H9 (cell line): ENCODE data around the gene NANOS3. TPM values are rescaled to one million over a fixed set of nuclear protein-coding genes. Genes with fewer than 3 reads are reported as not detected.

Experiments
- DNase-seq: peaks from one replicate; pipeline ENCODE4 v3.0.0-alpha.2; 2017
- H2AFZ ChIP-seq: one replicate; pipeline ENCODE4 v1.6.1; 2013; ENCODE audit warnings: mild to moderate bottlenecking, low read length, control low read depth, moderate library complexity
- H2AK5ac ChIP-seq: 2 replicates; pipeline ENCODE4 v1.6.1; 2013; ENCODE audit warnings: low read length, control low read depth, mixed read lengths; ENCODE audit not compliant: insufficient read length
- H2BK120ac ChIP-seq: one replicate; pipeline ENCODE4 v1.6.1; 2013; ENCODE audit warnings: low read depth, mild to moderate bottlenecking, low read length, control low read depth, inconsistent platforms; ENCODE audit not compliant: poor library complexity, severe bottlenecking
- H2BK12ac ChIP-seq: 2 replicates; pipeline ENCODE4 v1.6.1; 2013; ENCODE audit warnings: low read length, control low read depth, mixed read lengths, low read depth; ENCODE audit not compliant: insufficient read length
- H2BK15ac ChIP-seq: 2 replicates; pipeline ENCODE4 v1.6.1; 2013; ENCODE audit warnings: low read depth, low read length, control low read depth
- H2BK20ac ChIP-seq: one replicate; pipeline ENCODE4 v1.6.1; 2013; ENCODE audit warnings: low read depth, mild to moderate bottlenecking, low read length, control low read depth, inconsistent platforms; ENCODE audit not compliant: poor library complexity, severe bottlenecking
- H2BK5ac ChIP-seq: 2 replicates; pipeline ENCODE4 v1.6.1; 2013; ENCODE audit warnings: low read length, control low read depth, mixed read lengths; ENCODE audit not compliant: insufficient read length
- H3K14ac ChIP-seq: 2 replicates; pipeline ENCODE4 v1.6.1; 2013; ENCODE audit warnings: low read length, control low read depth; ENCODE audit not compliant: insufficient read depth
- H3K18ac ChIP-seq: 2 replicates; pipeline ENCODE4 v1.6.1; 2013; ENCODE audit warnings: low read depth, mild to moderate bottlenecking, mixed read lengths, low read length, control low read depth; ENCODE audit not compliant: insufficient read length
- H3K23ac ChIP-seq: 2 replicates; pipeline ENCODE4 v1.6.1; 2013; ENCODE audit warnings: low read length, control low read depth, mixed read lengths, low read depth; ENCODE audit not compliant: insufficient read length
- H3K23me2 ChIP-seq: 2 replicates; pipeline ENCODE4 v1.6.1; 2013; ENCODE audit warnings: low read depth, mild to moderate bottlenecking, mixed read lengths, low read length, control low read depth; ENCODE audit not compliant: insufficient read length, poor library complexity, severe bottlenecking
- H3K27ac ChIP-seq: 2 replicates; pipeline ENCODE4 v1.5.1; 2013; ENCODE audit warnings: low read length, control low read depth, mixed read lengths, low read depth; ENCODE audit not compliant: insufficient read length
- H3K27me3 ChIP-seq: 2 replicates; pipeline ENCODE4 v1.6.1; 2013; ENCODE audit warnings: low read length, control low read depth, inconsistent platforms; ENCODE audit not compliant: insufficient read depth
- H3K4ac ChIP-seq: 2 replicates; pipeline ENCODE4 v1.6.1; 2013; ENCODE audit warnings: low read depth, mild to moderate bottlenecking, control low read depth, inconsistent platforms, low read length, moderate library complexity
- H3K4me1 ChIP-seq: 2 replicates; pipeline ENCODE4 v1.6.1; 2013; ENCODE audit warnings: low read length, control low read depth, inconsistent platforms; ENCODE audit not compliant: insufficient read depth
- H3K4me2 ChIP-seq: 2 replicates; pipeline ENCODE4 v1.6.1; 2013; ENCODE audit warnings: low read length, control low read depth, mixed read lengths; ENCODE audit not compliant: insufficient read length, insufficient read depth
- H3K56ac ChIP-seq: 2 replicates; pipeline ENCODE4 v1.6.1; 2013; ENCODE audit warnings: low read depth, mild to moderate bottlenecking, mixed read lengths, low read length, control low read depth; ENCODE audit not compliant: insufficient read length
- H3K79me1 ChIP-seq: 2 replicates; pipeline ENCODE4 v1.6.1; 2013; ENCODE audit warnings: low read depth, mild to moderate bottlenecking, moderate library complexity, low read length, control low read depth, inconsistent platforms; ENCODE audit not compliant: insufficient read depth, poor library complexity, severe bottlenecking
- H3K79me2 ChIP-seq: 2 replicates; pipeline ENCODE4 v1.6.1; 2013; ENCODE audit warnings: low read length, control low read depth, inconsistent platforms; ENCODE audit not compliant: insufficient read depth
- H3K9ac ChIP-seq: 2 replicates; pipeline ENCODE4 v1.6.1; 2013; ENCODE audit warnings: low read length, control low read depth, mixed read lengths; ENCODE audit not compliant: insufficient read length; ENCODE audit errors: extremely low read depth
- H3K9me3 ChIP-seq: one replicate; pipeline ENCODE4 v1.6.1; 2013; ENCODE audit warnings: low read depth, low read length, inconsistent platforms; ENCODE audit not compliant: control insufficient read depth
- H3T11ph ChIP-seq: one replicate; pipeline ENCODE4 v1.6.1; 2013; ENCODE audit warnings: mild to moderate bottlenecking, low read length, control low read depth, inconsistent platforms
- H4K20me1 ChIP-seq: one replicate; pipeline ENCODE4 v1.6.1; 2013; ENCODE audit not compliant: control insufficient read depth, insufficient read length, insufficient read depth
- H4K5ac ChIP-seq: 2 replicates; pipeline ENCODE4 v1.6.1; 2013; ENCODE audit warnings: low read depth, mild to moderate bottlenecking, mixed read lengths, low read length, control low read depth; ENCODE audit not compliant: insufficient read length
- H4K8ac ChIP-seq: replicated peaks from 2 replicates; pipeline ENCODE4 v1.6.1; 2013; ENCODE audit warnings: low read length, control low read depth, mixed read lengths, low read depth; ENCODE audit not compliant: insufficient read length
- H4K91ac ChIP-seq: 2 replicates; pipeline ENCODE4 v1.6.1; 2013; ENCODE audit warnings: low read depth, mild to moderate bottlenecking, moderate library complexity, mixed read lengths, low read length, control low read depth; ENCODE audit not compliant: insufficient read length
- H3K27ac Mint-ChIP-seq, 3 experiments: 2 replicates in 2 of 3; 3 replicates in 1 of 3; pipeline ENCODE4 v1.8.0; 2020 to 2021; ENCODE audit warnings: mixed read lengths in 3 of 3, mild to moderate bottlenecking in 1 of 3, moderate library complexity in 1 of 3
- H3K27me3 Mint-ChIP-seq: 2 replicates; pipeline ENCODE4 v1.8.0; 2021; ENCODE audit warnings: low read depth, mild to moderate bottlenecking, moderate library complexity, mixed read lengths
- H3K36me3 Mint-ChIP-seq, 3 experiments: 2 replicates in 2 of 3; 3 replicates in 1 of 3; pipeline ENCODE4 v1.8.0; 2020 to 2021; ENCODE audit warnings: low read depth in 3 of 3, mixed read lengths in 3 of 3; ENCODE audit not compliant: insufficient read depth in 1 of 3
- H3K4me1 Mint-ChIP-seq, 2 experiments: 2 replicates each; pipeline ENCODE4 v1.8.0; 2020; ENCODE audit warnings: mixed read lengths in 2 of 2
- H3K4me3 Mint-ChIP-seq, 2 experiments: 2 replicates in 1 of 2; 3 replicates in 1 of 2; pipeline ENCODE4 v1.8.0; 2020 to 2021; ENCODE audit warnings: mild to moderate bottlenecking in 2 of 2, mixed read lengths in 2 of 2, moderate library complexity in 1 of 2
- H3K9me3 Mint-ChIP-seq, 2 experiments: 2 replicates in 1 of 2; 3 replicates in 1 of 2; pipeline ENCODE4 v1.8.0; 2020; ENCODE audit warnings: mild to moderate bottlenecking in 2 of 2, mixed read lengths in 2 of 2, moderate library complexity in 1 of 2
- CTCF ChIP-seq: fragments of 200-600 bp; sonication (generic); conservative IDR thresholded peaks from 3 replicates; pipeline ENCODE4 v1.8.0; 2021; ENCODE audit warnings: antibody characterized with exemption, mild to moderate bottlenecking
- WGBS: extraction: QIAGEN DNeasy Blood & Tissue Kit; methylation state at CpG from one replicate; pipeline ENCODE4 v1.1.7; 2013; ENCODE audit warnings: missing lambda C conversion rate, low lambda C conversion rate, mixed read lengths; ENCODE audit not compliant: insufficient read length; ENCODE audit errors: extremely low coverage; 5-methylcytosine and 5-hydroxymethylcytosine counted together
- total RNA-seq: library from RNA; stranded (reverse); gene quantifications from 2 replicates; pipeline ENCODE4 v1.2.1, GENCODE V29; 2021

Gene NANOS3
- total RNA-seq, 1 experiment from 2014 or later, result not detected

GRCh38 chr19:13908674-13909073 lies 31.7 kb downstream of the NANOS3 start:
- Histone ChIP-seq H3K4me1 (no peaks in the 10 kb centered on the region), H3K4ac (no peak overlapping the region), H3K18ac (no peak overlapping the region), H2BK20ac (no peak overlapping the region), H4K5ac (no peak overlapping the region), H3K79me2 (no peaks in the 10 kb centered on the region), H2AK5ac (no peak overlapping the region), H2BK12ac (no peak overlapping the region), H3K27ac (no peak overlapping the region), H3K14ac (no peak overlapping the region), H2BK15ac (no peak overlapping the region), H3K27me3 (no peaks in the 10 kb centered on the region), H3K4me2 (no peak overlapping the region), H3K79me1 (no peaks in the 10 kb centered on the region), H2BK5ac (no peak overlapping the region), H3T11ph (no peak overlapping the region), H3K23me2 (peaks cover 10% of the 10 kb centered on the region), H4K8ac (no peak overlapping the region), H3K9ac (no peak overlapping the region), H3K56ac (no peak overlapping the region), H3K9me3 (no peaks in the 10 kb centered on the region), H2BK120ac (no peak overlapping the region), H4K91ac (no peak overlapping the region), H2AFZ (no peak overlapping the region), H4K20me1 (no peaks in the 10 kb centered on the region), H3K23ac (no peak overlapping the region)
- peaks cover 8 to 40% (median 22%) of the 10 kb centered on the region in 3 experiments; a peak in 6 of 7 replicates for H3K36me3 Mint-ChIP-seq
- no peak overlapping the region for H3K27ac Mint-ChIP-seq
- H3K4me3 Mint-ChIP-seq, result no peak overlapping the region
- peaks cover 0 to 2% of the 10 kb centered on the region in 2 experiments; a peak in 2 of 5 replicates for H3K9me3 Mint-ChIP-seq
- no CpG with 5 or more reads among the region's 8 CpGs for WGBS
- peaks cover 14% of the 10 kb centered on the region for H3K27me3 Mint-ChIP-seq
- peaks cover 9 to 10% of the 10 kb centered on the region in 2 experiments for H3K4me1 Mint-ChIP-seq
- no peak for DNase-seq
- no peak for TF ChIP-seq CTCF
